Thyroid gland (tissue), 4 donors: ENCODE data around the gene PTCD1. TPM values are rescaled to one million over a fixed set of nuclear protein-coding genes. Genes with fewer than 3 reads are reported as not detected.

ENCODE experiments used
- DNase-seq, 2 donors: peaks; one replicate each; pipeline ENCODE4 v3.0.0-alpha.2; 2019
- H3K27ac ChIP-seq, 3 donors: fragments of 200-600 bp; sonication (generic); 1 replicate in 2 of 3; 2 replicates in 1 of 3; pipeline ENCODE4 v1.5.1; 2016 to 2019; ENCODE audit warnings: mild to moderate bottlenecking in 1 of 3, moderate library complexity in 1 of 3
- H3K27me3 ChIP-seq: fragments of 200-600 bp; sonication (generic); one replicate; pipeline ENCODE4 v1.5.1; 2019
- H3K36me3 ChIP-seq, 2 donors: fragments of 200-600 bp; sonication (generic); one replicate each; pipeline ENCODE4 v1.5.1; 2016 to 2019
- H3K4me1 ChIP-seq, 2 donors: fragments of 200-600 bp; sonication (generic); one replicate each; pipeline ENCODE4 v1.5.1; 2017 to 2019
- H3K4me3 ChIP-seq, 3 donors: fragments of 200-600 bp; sonication (generic); replicated peaks in 1 of 3; 1 replicate in 2 of 3; 2 replicates in 1 of 3; pipeline ENCODE4 v1.5.1; 2016; ENCODE audit warnings: mild to moderate bottlenecking in 1 of 3
- H3K9me3 ChIP-seq: fragments of 200-600 bp; sonication (generic); one replicate; pipeline ENCODE4 v1.5.1; 2017
- CTCF ChIP-seq, 6 experiments: fragments of 200-600 bp in 3 of 6; fragments of 450-650 bp in 3 of 6; sonication (generic) in 3 of 6; IDR thresholded peaks; one replicate each; pipeline ENCODE4 v1.5.1; 2016 to 2019; ENCODE audit warnings: antibody characterized with exemption in 6 of 6, mild to moderate bottlenecking in 2 of 6, inconsistent platforms in 1 of 6, moderate library complexity in 1 of 6
- POLR2A ChIP-seq, 2 donors: fragments of 450-650 bp; IDR thresholded peaks; one replicate each; pipeline ENCODE4 v1.6.1; 2017; ENCODE audit warnings: antibody characterized with exemption in 2 of 2, mild to moderate bottlenecking in 2 of 2, moderate library complexity in 1 of 2
- WGBS, 2 donors: methylation state at CpG; one replicate each; pipeline ENCODE4 v1.1.5; 2017; 5-methylcytosine and 5-hydroxymethylcytosine counted together
- intact Hi-C: fragments of 100-400 bp; cut with DNase I; formaldehyde crosslinking; loops from one replicate; pipeline ENCODE4 v1.15.1; 2023
- total RNA-seq, 4 donors: library from RNA; depleted of rRNA; stranded (reverse); fragments of >200 nt; gene quantifications; one replicate each; pipeline ENCODE4 v1.2.3, GENCODE V29; 2016

The PTCD1 gene
- total RNA-seq, 4 donors from 2014 or later = 5.4 to 9.6 (median 8.2) TPM

GRCh38 chr7:99399597-99399996, 39.0 kb downstream of the PTCD1 start:
- DNase-seq = peak; percentile 63 to 67
- peaks cover 0 to 9% of the 10 kb centered on the region in 2 donors for H3K4me1 ChIP-seq
- no peak overlapping the region for H3K27ac ChIP-seq
- H3K9me3 ChIP-seq = no peaks in the 10 kb centered on the region
- no peak overlapping the region for H3K4me3 ChIP-seq
- intact Hi-C loops = no loop called here
- TF ChIP-seq CTCF (IDR thresholded peaks at IDR 0.05) (no peak), POLR2A (IDR thresholded peaks at IDR 0.05) (no peak)
- H3K27me3 ChIP-seq = no peaks in the 10 kb centered on the region
- peaks cover 61 to 62% of the 10 kb centered on the region in 2 donors for H3K36me3 ChIP-seq
- WGBS, 2 donors = 55 to 62% methylated on average over 6 of the region's 6 CpGs

GRCh38 chr7:99398891-99399445, 39.6 kb downstream of the PTCD1 start:
- TF ChIP-seq POLR2A (IDR thresholded peaks at IDR 0.05) (no peak), CTCF (IDR thresholded peaks at IDR 0.05) (no peak)
- H3K27ac ChIP-seq = no peak overlapping the region
- no peak for DNase-seq
- intact Hi-C loops = no loop called here
- no peaks in the 10 kb centered on the region for H3K9me3 ChIP-seq
- H3K27me3 ChIP-seq = no peaks in the 10 kb centered on the region
- H3K4me1 ChIP-seq = peaks cover 0 to 7% of the 10 kb centered on the region in 2 donors
- H3K4me3 ChIP-seq = no peak overlapping the region
- peaks cover 57 to 61% of the 10 kb centered on the region in 2 donors for H3K36me3 ChIP-seq
- WGBS, 2 donors = 71 to 84% methylated on average over 5 of the region's 5 CpGs

- WGBS, 2 donors = 81 to 95% methylated on average over 17 to 18 of the region's 18 CpGs
- intact Hi-C loops = no loop called here
- TF ChIP-seq CTCF (IDR thresholded peaks at IDR 0.05) = no peak
- no peak for TF ChIP-seq POLR2A (IDR thresholded peaks at IDR 0.05)
- no peak for DNase-seq
- Histone ChIP-seq H3K27ac (no peak overlapping the region), H3K9me3 (no peaks in the 10 kb centered on the region), H3K36me3 (peaks cover 52 to 53% of the 10 kb centered on the region in 2 donors), H3K27me3 (no peaks in the 10 kb centered on the region), H3K4me1 (peaks cover 3 to 16% of the 10 kb centered on the region in 2 donors), H3K4me3 (no peak overlapping the region)
Observed at GRCh38 chr7:99397297-99397983, 41.2 kb downstream of the PTCD1 start.

- no peak for DNase-seq
- 80 to 87% methylated on average over 20 to 21 of the region's 21 CpGs for WGBS, 2 donors
- Histone ChIP-seq H3K27me3 (no peaks in the 10 kb centered on the region), H3K4me1 (peaks cover 6 to 19% of the 10 kb centered on the region in 2 donors), H3K9me3 (no peaks in the 10 kb centered on the region), H3K36me3 (peaks cover 46 to 52% of the 10 kb centered on the region in 2 donors), H3K27ac (no peak overlapping the region), H3K4me3 (no peak overlapping the region)
- TF ChIP-seq CTCF (IDR thresholded peaks at IDR 0.05) (no peak), POLR2A (IDR thresholded peaks at IDR 0.05) (no peak)
- intact Hi-C loops = no loop called here
Observed at GRCh38 chr7:99396418-99397296, 41.9 kb downstream of the PTCD1 start.
